Measurements from ENCODE around the gene MRPS7. TPM values are rescaled to one million over a fixed set of nuclear protein-coding genes. Genes with fewer than 3 reads are reported as not detected.
"Not testable (repeated sequence)": the region's sequence is repeated elsewhere in the genome, so short reads cannot be mapped to it uniquely, and the experiment has no call there.

MRPS7 gene
- total and polyA plus RNA-seq, 8 donors: 6.7 to 136 (median 49.6) TPM

DNA sequence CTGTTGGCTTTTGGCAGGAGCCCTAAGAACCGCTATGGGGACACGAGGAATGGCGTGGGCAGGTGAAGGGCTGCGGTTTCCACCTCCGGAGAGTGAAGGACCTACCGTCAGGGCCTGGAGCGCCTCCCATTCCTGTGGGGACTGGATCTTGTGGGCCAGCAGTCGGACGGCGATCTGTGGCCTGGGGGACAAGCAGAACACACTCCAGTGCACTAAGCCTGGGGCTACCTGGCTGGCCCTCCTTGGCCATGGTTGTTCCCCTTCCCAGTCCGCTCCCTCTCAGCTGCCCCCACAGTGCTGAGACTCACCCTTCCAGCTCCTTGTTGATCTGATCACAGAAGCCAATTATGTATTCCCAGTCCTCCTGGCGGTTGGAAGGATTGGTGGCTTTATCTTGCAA is 15.3 kb upstream of the MRPS7 start:
- Histone ChIP-seq H3K27ac (no peak overlapping the region), H3K27me3 (no peaks in the 10 kb centered on the region), H3K36me3 (peaks cover 52 to 70% (median 60%) of the 10 kb centered on the region in 4 donors), H3K4me3 (no peak overlapping the region), H3K4me1 (peaks cover 0 to 28% (median 6%) of the 10 kb centered on the region in 4 donors), H3K9me3 (no peaks in the 10 kb centered on the region)
- no peak for DNase-seq
- no peak for TF ChIP-seq POLR2AphosphoS5 (IDR thresholded peaks at IDR 0.05)
- TF ChIP-seq, protein P1, sequence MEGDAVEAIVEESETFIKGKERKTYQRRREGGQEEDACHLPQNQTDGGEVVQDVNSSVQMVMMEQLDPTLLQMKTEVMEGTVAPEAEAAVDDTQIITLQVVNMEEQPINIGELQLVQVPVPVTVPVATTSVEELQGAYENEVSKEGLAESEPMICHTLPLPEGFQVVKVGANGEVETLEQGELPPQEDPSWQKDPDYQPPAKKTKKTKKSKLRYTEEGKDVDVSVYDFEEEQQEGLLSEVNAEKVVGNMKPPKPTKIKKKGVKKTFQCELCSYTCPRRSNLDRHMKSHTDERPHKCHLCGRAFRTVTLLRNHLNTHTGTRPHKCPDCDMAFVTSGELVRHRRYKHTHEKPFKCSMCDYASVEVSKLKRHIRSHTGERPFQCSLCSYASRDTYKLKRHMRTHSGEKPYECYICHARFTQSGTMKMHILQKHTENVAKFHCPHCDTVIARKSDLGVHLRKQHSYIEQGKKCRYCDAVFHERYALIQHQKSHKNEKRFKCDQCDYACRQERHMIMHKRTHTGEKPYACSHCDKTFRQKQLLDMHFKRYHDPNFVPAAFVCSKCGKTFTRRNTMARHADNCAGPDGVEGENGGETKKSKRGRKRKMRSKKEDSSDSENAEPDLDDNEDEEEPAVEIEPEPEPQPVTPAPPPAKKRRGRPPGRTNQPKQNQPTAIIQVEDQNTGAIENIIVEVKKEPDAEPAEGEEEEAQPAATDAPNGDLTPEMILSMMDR (IDR thresholded peaks at IDR 0.05): no peak
- no peak for TF ChIP-seq POLR2A (IDR thresholded peaks at IDR 0.05)
- no peak for TF ChIP-seq EP300 (IDR thresholded peaks at IDR 0.05)
- intact Hi-C loops (cut with DNase I; ENCODE audit: low total_unique reads): no loop called here
- WGBS, 5 donors: 93 to 96% (median 94%) methylated on average over 12 of the region's 12 CpGs

DNA sequence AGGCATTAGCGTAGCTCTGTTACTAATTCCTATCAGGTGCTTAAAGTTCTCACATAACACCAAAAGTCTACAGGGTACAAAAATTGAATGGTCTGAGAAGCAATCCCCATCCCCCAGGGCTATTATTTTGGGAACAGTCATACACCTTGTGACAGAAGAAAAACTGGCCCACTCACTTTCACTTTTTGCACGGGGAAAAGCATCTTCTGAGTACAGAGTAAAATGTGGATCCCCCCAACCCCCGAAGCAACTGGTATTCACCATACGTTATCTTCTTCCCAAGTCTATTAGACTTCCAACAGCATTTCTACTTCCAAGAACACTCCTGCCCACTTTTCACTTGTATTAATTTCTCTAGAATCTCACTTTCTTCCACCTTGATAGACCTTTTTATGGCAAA is 12.1 kb upstream of the MRPS7 start:
- WGBS, 5 donors: 72 to 82% (median 78%) methylated on average over 4 of the region's 4 CpGs
- intact Hi-C loops (cut with DNase I; ENCODE audit: low total_unique reads): no loop called here
- peaks cover 20 to 38% (median 28%) of the 10 kb centered on the region in 4 donors for H3K36me3 ChIP-seq
- H3K27me3 ChIP-seq: no peaks in the 10 kb centered on the region
- no peak for TF ChIP-seq POLR2AphosphoS5 (IDR thresholded peaks at IDR 0.05)
- TF ChIP-seq, protein P1 (IDR thresholded peaks at IDR 0.05): no peak
- no peak for TF ChIP-seq EP300 (IDR thresholded peaks at IDR 0.05)
- no peak for DNase-seq
- H3K9me3 ChIP-seq: no peaks in the 10 kb centered on the region
- peaks cover 0 to 32% (median 9%) of the 10 kb centered on the region in 4 donors for H3K4me1 ChIP-seq
- H3K27ac ChIP-seq: peak overlapping the region in 2 of 5 donors; percentile 25 to 51
- no peak overlapping the region for H3K4me3 ChIP-seq

DNA sequence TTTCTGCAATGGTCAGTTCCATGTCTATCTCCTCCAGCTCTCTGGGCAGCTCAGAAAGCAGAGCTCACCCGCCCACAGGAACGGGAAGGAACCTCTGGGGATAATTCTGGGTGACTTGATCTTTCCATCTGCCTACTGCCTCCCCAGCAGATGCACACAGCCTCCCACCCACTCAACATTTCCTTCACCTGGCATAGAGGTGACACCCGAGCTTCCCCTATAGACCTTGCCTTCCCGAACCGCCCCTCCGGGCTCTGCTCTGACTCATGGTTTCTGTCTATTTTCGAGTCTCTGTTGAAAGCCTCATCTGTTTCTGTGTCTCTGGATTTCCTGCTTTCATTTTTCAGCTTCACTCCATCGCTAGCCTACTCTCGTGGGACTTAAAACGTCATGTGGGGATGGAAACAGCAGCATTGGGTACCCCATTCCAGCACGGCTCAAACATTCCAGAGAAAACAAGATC is 11.6 kb upstream of the MRPS7 start:
- DNase-seq: peak; percentile 35 to 40
- Histone ChIP-seq H3K4me1 (peaks cover 0 to 32% (median 9%) of the 10 kb centered on the region in 4 donors), H3K27ac (peak overlapping the region in 3 of 5 donors; percentile 10 to 51 (median 25)), H3K9me3 (no peaks in the 10 kb centered on the region), H3K27me3 (no peaks in the 10 kb centered on the region), H3K4me3 (peak overlapping the region in 1 of 4 donors; percentile 0), H3K36me3 (peaks cover 16 to 34% (median 24%) of the 10 kb centered on the region in 4 donors)
- TF ChIP-seq, protein P1 (IDR thresholded peaks at IDR 0.05): no peak
- TF ChIP-seq POLR2AphosphoS5 (IDR thresholded peaks at IDR 0.05): no peak
- TF ChIP-seq POLR2A (IDR thresholded peaks at IDR 0.05): no peak
- TF ChIP-seq EP300 (IDR thresholded peaks at IDR 0.05): no peak
- intact Hi-C loops (cut with DNase I; ENCODE audit: low total_unique reads): no loop called here
- WGBS, 5 donors: 62 to 72% (median 64%) methylated on average over 11 of the region's 11 CpGs

DNA sequence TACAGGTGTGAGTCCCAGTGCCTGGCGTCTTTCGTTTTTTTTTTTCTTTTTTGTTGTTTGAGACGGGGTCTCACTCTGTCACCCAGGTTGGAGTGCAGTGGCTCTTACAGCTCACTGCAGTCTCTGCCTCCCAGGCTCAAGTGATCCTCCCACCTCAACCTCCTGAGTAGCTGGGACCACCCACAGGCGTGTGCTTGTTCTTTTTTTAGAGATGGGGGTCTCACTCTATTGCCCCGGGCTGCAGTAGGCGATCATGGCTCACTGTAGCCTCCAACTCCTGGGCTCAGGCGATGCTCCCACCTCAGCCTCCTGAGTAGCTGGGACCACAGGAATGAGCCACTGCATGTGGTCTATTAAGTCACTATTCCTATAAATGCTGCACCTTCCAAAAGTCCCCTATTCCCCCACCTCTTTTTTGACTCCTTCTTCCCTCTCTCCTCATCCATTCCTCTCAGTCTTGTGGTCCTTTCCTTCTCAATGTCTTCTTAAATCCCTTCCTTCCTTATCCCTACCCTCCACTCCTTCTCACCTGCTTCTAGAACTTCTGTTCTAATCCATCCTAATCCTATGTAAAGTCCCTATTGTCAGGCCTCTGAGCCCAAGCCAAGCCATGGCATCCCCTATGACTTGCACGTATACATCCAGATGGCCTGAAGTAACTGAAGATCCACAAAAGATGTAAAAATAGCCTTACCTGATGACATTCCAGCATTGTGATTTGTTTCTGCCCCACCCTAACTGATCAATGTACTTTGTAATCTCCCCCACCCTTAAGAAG is 9.5 kb upstream of the MRPS7 start:
- H3K27ac ChIP-seq: no peak overlapping the region
- 86 to 94% (median 91%) methylated on average over 8 of the region's 8 CpGs for WGBS, 5 donors
- intact Hi-C loops (cut with DNase I; ENCODE audit: low total_unique reads): no loop called here
- no peak overlapping the region for H3K4me3 ChIP-seq
- H3K9me3 ChIP-seq: no peaks in the 10 kb centered on the region
- peaks cover 0 to 16% (median 7%) of the 10 kb centered on the region in 4 donors for H3K36me3 ChIP-seq
- no peaks in the 10 kb centered on the region for H3K27me3 ChIP-seq
- no peak for DNase-seq
- H3K4me1 ChIP-seq: peaks cover 0 to 40% (median 9%) of the 10 kb centered on the region in 4 donors
- TF ChIP-seq, protein P1 (IDR thresholded peaks at IDR 0.05): no peak
- no peak for TF ChIP-seq POLR2AphosphoS5 (IDR thresholded peaks at IDR 0.05)
- TF ChIP-seq EP300 (IDR thresholded peaks at IDR 0.05): no peak
- no peak for TF ChIP-seq POLR2A (IDR thresholded peaks at IDR 0.05)

DNA sequence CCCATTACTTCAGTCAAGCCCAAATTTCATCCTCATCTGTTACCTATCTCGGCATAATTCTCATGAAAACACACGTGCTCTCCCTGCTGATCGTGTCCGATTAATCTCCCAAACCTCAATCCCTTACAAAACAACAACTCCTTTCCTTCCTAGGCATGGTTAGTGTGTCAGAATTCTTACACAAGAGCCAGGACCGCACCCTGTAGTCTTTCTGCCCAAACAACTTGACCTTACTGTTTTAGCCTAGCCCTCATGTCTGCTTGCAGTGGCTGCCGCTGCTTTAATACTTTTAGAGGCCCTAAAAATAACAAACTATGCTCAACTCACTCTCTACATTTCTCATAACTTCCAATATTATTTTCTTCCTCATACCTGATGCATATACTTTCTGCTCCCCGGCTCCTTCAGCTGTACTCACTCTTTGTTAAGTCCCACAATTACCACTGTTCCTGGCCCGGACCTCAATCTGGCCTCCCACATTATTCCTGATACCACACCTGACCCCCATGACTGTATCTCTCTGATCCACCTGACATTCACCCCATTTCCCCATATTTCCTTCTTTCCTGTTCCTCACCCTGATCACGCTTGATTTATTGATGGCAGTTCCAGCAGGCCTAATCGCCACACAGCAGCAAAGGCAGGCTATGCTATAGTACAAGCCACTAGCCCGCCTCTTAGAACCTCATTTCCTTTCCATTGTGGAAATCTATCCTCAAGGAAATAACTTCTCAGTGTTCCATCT is 5.6 kb upstream of the MRPS7 start:
- Histone ChIP-seq H3K4me1 (peaks cover 15 to 54% (median 35%) of the 10 kb centered on the region in 4 donors), H3K27ac (peak overlapping the region in 1 of 5 donors; percentile 26)
- H3K9me3 ChIP-seq; H3K36me3 ChIP-seq; H3K4me3 ChIP-seq; H3K27me3 ChIP-seq; intact Hi-C loops (cut with DNase I; ENCODE audit: low total_unique reads); DNase-seq: not testable (repeated sequence)
- WGBS, 5 donors: 42 to 56% (median 53%) methylated on average over 8 to 11 of the region's 11 CpGs

DNA sequence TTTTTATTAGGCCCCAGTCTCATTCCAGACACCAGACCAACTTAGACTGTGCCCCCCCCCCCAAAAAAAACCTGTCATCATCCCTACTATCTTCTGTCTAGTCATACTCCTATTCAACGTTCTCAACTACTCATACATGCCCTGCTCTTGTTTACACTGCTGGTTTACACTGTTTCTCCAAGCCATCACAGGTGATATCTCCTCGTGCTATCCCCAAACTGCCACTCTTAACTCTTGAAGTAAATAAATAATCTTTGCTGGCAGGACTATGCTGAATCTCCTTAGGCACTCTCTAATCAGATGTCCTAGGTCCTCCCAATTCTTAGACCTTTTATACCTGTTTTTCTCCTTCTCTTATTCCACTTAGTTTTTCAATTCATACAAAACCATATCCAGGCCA is 4.5 kb upstream of the MRPS7 start:
- intact Hi-C loops (cut with DNase I; ENCODE audit: low total_unique reads); H3K27me3 ChIP-seq; DNase-seq; H3K27ac ChIP-seq; H3K9me3 ChIP-seq; H3K36me3 ChIP-seq; H3K4me3 ChIP-seq: not testable (repeated sequence)
- WGBS, 5 donors: 24 to 38% (median 36%) methylated on average over 2 of the region's 2 CpGs
- H3K4me1 ChIP-seq: peaks cover 16 to 47% (median 38%) of the 10 kb centered on the region in 4 donors

Measured in stomach (tissue), 9 donors.